Ecto neural progenitor cell (in vitro differentiated cells): Measurements from ENCODE around the gene NUDT22.

Experiments
- DNase-seq: peaks from one replicate; pipeline ENCODE4 v3.0.0-alpha.2; 2018; ENCODE audit warnings: low spot score

NUDT22 gene

DNA sequence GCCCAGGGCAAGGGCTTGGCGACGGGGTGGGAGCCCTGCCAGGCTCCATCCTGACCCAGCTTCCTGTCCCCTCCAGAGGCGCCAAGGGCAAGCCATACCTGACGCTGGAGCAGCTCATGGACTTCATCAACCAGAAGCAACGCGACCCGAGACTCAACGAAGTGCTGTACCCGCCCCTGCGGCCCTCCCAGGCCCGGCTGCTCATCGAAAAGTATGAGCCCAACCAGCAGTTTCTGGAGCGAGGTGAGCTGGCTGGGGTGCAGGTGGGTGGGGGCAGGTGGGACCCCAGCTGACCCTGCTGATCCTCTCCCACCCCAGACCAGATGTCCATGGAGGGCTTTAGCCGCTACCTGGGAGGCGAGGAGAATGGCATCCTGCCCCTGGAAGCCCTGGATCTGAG, 30.2 kb downstream of the NUDT22 start:
- DNase-seq: no peak

DNA sequence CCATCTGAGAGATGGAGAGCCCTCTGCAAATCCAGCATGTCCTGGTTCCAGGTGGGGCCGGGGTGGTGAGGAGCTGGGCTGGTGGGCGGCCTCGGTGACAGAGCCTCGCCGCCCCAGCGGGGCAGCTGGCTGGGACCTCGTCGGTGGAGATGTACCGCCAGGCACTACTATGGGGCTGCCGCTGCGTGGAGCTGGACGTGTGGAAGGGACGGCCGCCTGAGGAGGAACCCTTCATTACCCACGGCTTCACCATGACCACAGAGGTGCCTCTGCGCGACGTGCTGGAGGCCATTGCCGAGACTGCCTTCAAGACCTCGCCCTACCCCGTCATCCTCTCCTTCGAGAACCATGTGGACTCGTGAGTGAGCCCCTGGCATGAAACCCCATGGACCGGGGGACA, 32.3 kb downstream of the NUDT22 start:
- DNase-seq: no peak

GRCh38 chr11:64258946-64259532, 33.0 kb downstream of the NUDT22 start:
- DNase-seq: no peak

DNA sequence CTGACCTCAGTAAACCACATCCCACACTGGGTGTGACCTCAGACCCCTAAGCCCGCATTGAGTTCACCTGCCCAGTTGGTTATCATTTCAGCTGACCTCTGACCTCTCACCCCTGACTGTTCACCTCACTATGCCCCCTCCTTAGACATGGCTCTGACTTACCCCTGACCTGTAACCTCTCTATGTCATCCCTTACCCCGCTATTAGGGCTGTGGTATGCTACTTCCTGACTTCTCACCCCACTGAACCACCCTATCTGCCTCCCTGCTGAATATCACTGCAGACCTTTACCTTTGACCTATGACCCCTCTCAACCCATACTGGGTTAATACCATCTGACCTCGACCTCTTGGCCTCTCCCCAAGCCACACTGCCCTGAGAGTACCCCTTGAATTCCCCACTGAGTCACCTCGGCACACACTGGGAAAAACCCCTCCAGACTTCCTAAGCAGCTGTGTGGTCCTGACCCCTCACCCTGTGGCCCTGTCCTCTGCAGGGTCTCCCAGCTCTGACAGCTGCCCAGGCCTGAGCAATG, 33.5 kb downstream of the NUDT22 start:
- DNase-seq: no peak

DNA sequence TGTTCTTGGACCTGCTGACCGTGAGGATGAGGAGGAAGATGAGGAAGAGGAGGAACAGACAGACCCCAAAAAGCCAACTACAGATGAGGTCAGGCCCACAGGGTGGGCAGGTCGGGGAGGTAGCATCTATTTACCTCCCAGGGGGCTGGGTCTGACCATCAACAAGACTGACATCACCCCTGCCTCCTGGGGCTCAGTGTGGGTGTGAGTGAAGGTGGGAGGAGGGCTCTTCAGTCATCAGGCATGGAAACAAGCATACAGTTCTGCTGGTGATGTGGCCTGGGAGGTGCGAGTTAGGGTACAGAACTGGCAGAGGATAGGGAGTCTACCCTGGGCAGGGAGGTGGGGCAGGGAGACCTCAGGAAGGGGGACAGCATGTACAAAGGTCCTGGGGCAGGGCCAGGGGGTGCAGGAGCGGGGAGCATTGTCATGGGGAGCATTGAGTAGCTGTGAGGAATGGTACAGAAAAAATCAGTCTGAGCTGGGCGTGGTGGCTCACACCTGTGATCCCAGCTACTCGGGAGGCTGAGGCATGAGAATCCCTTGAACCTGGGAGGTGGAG, 34.2 kb downstream of the NUDT22 start:
- no peak for DNase-seq

- DNase-seq: no peak
Measured at GRCh38 chr11:64261556-64262080, 35.5 kb downstream of the NUDT22 start.

DNA sequence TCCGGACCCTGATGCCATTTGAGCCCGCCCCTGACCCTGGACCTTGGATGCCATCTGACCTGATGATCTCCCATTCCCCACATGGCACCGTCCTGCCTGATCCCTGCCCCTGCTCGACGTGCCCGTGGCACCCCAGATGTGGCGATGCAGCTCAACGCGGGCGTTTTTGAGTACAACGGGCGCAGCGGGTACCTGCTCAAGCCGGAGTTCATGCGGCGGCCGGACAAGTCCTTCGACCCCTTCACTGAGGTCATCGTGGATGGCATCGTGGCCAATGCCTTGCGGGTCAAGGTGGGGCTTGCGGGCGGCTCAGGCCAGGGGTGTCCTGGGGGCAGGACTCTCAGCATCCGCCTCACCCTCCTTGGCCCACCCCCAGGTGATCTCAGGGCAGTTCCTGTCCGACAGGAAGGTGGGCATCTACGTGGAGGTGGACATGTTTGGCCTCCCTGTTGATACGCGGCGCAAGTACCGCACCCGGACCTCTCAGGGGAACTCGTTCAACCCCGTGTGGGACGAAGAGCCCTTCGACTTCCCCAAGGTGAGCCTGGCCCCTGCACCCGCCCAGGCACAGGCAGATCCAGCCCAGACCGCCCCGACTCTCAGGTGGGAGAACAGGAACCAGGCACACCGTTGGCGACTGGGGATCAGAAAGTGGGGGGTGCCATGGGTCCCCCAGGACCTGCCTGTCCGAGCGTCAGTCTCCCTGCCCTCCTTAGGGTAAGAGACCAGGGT, 36.4 kb downstream of the NUDT22 start:
- no peak for DNase-seq

- DNase-seq: no peak
Measured at GRCh38 chr11:64263021-64263946, 37.2 kb downstream of the NUDT22 start.

DNA sequence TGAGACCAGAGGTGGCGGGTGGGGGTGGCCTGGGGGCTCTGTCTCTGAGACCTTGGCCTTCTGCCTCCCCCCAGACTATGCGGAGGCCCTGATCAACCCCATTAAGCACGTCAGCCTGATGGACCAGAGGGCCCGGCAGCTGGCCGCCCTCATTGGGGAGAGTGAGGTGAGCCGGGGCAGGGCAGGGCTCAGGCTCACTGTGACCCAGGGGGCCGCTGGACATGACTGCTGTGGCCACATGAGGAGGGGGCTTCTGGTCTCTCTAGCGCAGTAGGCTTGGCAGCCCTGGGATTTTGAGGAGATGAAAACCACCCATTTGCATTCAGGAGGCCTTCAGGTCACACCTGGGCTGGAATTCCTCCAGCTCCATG, 37.9 kb downstream of the NUDT22 start:
- no peak for DNase-seq

GRCh38 chr11:64264371-64264852, 38.3 kb downstream of the NUDT22 start:
- DNase-seq: no peak

- no peak for DNase-seq
Measured at GRCh38 chr11:64265176-64266160, 39.4 kb downstream of the NUDT22 start.

- DNase-seq: no peak
Measured at GRCh38 chr11:64266339-64266738, 40.3 kb downstream of the NUDT22 start.

GRCh38 chr11:64267207-64267945, 41.3 kb downstream of the NUDT22 start:
- no peak for DNase-seq

DNA sequence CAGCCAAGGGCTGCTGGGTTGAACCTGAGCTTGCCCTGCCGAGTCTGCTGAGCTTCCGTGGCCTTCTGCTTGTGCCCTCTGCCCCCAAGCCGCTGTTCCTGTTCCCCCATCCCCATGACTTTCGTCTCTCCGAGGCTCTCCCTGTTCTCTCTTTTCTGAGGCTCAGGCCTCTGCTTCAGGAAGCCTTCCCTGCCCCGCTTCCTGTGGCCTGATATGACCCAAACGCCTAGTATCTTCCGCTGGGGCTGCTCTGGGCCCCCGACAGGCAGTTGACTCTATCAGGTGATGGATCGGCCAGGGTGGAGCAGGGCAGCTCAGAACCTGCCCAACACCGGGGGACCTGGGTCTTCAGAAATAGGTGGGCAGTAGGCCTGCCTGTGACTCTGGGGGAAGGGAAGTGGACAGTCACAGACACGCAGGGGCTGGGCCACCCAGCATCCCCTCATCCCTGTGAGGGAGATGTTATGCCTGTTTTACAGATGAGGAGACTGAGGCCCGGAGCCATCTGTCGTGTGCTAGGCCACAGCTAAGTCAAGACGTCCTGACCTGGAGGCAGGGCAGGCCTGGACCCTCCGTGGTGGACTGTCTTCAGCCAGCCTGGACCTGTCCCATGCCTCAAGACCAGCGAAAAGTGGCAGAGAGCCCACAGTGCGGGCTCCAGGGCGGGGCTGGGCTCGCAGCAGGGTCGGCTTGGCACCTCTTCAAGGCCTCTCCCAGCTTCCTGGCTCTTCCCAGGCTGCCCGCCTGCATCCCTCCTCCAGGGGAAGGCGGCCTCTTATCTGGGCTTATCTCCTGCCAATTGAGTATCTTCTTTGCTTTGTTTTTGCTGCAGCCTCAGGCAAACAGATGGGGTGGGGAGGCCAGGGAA, 42.2 kb downstream of the NUDT22 start:
- no peak for DNase-seq

DNA sequence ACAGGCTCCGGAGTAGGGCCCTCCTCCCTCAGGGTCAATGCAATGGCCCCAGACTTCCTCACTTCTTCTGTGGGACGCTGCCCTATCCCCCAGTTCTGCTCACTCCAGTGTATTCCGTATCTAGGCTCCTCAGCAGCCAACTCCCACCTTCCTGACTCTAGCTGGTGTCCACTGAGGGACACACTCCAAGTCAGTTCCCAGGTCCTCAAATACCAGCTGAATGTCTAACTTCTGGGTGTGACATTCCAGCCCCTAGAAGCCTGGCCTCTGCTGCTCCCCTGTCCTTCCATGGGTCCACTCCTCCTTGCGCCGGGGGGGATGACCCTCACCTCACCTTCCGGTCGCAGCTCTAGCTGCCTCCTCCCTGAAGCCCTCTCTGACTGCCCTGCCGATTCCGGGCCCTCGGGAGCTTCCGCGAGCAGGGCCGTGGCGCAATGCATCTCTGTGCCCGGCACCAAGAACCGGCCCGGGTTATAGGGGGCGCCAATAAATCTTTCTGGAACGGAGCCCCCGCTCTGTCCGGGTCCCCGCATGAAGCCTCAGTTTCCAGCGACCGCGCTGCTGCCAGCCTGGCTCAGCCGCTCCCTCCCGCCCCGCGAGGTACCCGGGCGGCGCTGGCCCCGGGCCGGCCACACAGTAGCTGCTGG, 42.9 kb downstream of the NUDT22 start:
- peak; percentile 74 for DNase-seq

DNA sequence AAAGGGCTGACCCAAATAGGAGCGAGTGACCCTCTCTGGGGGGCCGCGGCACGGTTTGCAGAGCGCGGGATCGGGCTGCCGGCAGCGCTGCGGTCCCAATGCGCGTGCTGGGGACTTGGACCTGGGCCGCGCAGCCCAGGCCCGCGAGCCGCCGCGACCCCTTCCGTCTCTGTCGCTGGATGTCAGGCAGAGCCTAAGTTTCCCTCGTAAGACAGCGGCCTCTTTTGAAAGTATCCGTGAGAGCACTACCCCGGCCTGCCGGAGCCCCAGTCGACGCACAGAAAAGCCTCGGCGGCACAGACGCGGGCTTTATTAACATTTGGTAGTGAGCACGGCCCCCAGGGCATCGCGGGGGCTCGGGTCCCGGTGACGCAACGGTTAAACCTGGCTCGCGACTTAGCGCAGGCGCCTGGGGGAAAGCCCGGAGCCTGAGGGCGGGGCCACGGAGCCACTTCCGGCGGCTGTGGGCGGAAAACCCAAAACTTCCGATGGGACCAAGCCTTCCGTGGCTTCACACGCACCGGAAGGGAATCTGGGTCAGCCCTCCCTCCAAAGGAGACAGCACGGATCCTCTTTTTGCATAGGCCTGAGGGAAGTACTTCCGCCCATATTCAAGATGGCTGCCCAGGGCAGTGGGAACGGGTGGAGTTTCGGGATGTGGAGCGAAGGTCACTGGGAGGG, 43.6 kb downstream of the NUDT22 start:
- DNase-seq: peak; percentile 98

DNA sequence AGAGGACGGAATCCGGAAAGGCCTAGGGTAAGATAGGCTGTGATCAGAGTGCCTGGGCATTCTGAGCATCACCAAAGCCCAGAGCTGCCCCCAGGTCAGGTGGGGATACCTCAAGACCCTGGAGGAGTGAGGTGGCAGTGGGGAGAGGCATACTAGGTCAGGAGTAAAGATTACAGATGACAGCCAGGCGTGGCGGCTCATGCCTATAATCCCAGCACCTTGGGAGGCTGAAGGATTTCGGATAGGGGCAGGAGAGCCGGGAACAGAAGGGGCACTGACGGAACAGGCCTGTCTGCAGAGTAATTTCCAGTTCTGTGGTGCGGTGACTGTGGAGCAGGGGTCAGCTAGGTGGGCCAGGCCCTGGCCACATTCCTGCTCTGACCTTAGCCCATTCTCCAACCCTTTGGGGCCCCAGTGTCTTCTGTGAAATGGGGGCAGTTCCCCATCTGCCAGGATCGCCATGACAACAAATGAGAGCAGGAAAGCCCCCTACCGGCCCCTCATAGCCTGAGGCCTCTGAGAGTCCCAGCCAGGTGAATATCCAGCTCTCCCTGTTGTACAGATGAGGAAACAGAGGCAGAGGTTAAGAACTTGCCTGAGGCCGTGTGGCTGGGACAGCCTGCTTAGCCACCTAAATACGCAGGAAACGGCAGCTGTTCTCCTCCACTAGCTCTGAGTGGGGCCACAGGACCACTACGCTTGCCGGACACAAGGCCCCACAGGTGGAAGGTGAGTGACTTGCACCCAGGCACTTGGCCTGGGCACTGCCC, 49.1 kb downstream of the NUDT22 start:
- DNase-seq: no peak
